H1 (cell line): ENCODE measurements around the gene PSD2. TPM values are rescaled to one million over a fixed set of nuclear protein-coding genes. Genes with fewer than 3 reads are reported as not detected.

ENCODE experiments used
- CTCF ChIA-PET: fragments of 300-600 bp; sonication (Branson Sonifier 250); formaldehyde crosslinking; loops from one replicate; lab custom pipeline; 2021; ENCODE audit not compliant: partially characterized antibody; lab: Charles Lee
- POLR2A ChIA-PET: fragments of 300-600 bp; sonication (Branson Sonifier 250); formaldehyde crosslinking; loops from one replicate; lab custom pipeline; 2021; ENCODE audit warnings: inconsistent platforms; ENCODE audit not compliant: partially characterized antibody; lab: Charles Lee
- DNase-seq, 2 experiments: peaks; one replicate each; pipeline versions ENCODE4 v3.0.0 to v3.0.0-alpha.2; 2010 to 2022; ENCODE audit warnings: low spot score in 2 of 2, low read depth in 1 of 2, mixed read lengths in 1 of 2
- FAIRE-seq: peaks from 2 replicates; lab custom pipeline; 2011; peaks lifted over from hg19 to GRCh38; lab: Jason Lieb, UNC
- H2AFZ ChIP-seq: 2 replicates; pipeline ENCODE4 v1.8.1; 2012; ENCODE audit warnings: low read length, inconsistent platforms
- H2AK5ac ChIP-seq: 2 replicates; pipeline ENCODE4 v1.6.1; 2013; ENCODE audit warnings: low read depth, low read length
- H2BK120ac ChIP-seq: replicated peaks from 2 replicates; pipeline ENCODE3; 2013; ENCODE audit warnings: low read depth, low read length, inconsistent platforms
- H2BK12ac ChIP-seq: 2 replicates; pipeline ENCODE4 v1.6.1; 2013; ENCODE audit warnings: low read depth, low read length
- H2BK15ac ChIP-seq: 2 replicates; pipeline ENCODE4 v1.6.1; 2013; ENCODE audit warnings: low read length
- H2BK20ac ChIP-seq: 2 replicates; pipeline ENCODE4 v1.6.1; 2013; ENCODE audit warnings: low read length
- H2BK5ac ChIP-seq: 2 replicates; pipeline ENCODE4 v1.6.1; 2013; ENCODE audit warnings: low read depth, low read length
- H3K14ac ChIP-seq: 2 replicates; pipeline ENCODE4 v1.6.1; 2013; ENCODE audit warnings: inconsistent platforms; ENCODE audit not compliant: insufficient read length
- H3K18ac ChIP-seq: 2 replicates; pipeline ENCODE4 v1.6.1; 2013; ENCODE audit warnings: low read length; ENCODE audit errors: extremely low read depth
- H3K23ac ChIP-seq: 2 replicates; pipeline ENCODE4 v1.6.1; 2013; ENCODE audit warnings: inconsistent platforms; ENCODE audit not compliant: insufficient read length
- H3K23me2 ChIP-seq: 2 replicates; pipeline ENCODE4 v1.6.1; 2013; ENCODE audit warnings: low read depth, low read length
- H3K27ac ChIP-seq: 2 replicates; pipeline ENCODE4 v1.6.1; 2011; ENCODE audit warnings: low read depth, low read length, inconsistent platforms
- H3K27me3 ChIP-seq, 4 experiments: replicated peaks in 1 of 4; 1 replicate in 1 of 4; 2 replicates in 3 of 4; pipeline versions ENCODE4 v1.6.1 to v1.8.1; 2011 to 2013; ENCODE audit warnings: low read length in 3 of 4, mild to moderate bottlenecking in 3 of 4, inconsistent platforms in 2 of 4, mixed read lengths in 2 of 4, moderate library complexity in 1 of 4; ENCODE audit not compliant: control insufficient read depth in 3 of 4, insufficient read depth in 3 of 4; ENCODE audit errors: extremely low read depth in 1 of 4
- H3K36me3 ChIP-seq, 4 experiments: 2 replicates each; pipeline versions ENCODE4 v1.6.1 to v1.8.1; 2011 to 2013; ENCODE audit warnings: mild to moderate bottlenecking in 4 of 4, low read length in 3 of 4, moderate library complexity in 2 of 4, control low read depth in 1 of 4, inconsistent platforms in 1 of 4; ENCODE audit not compliant: insufficient read depth in 4 of 4, control insufficient read depth in 2 of 4
- H3K4ac ChIP-seq: replicated peaks from 2 replicates; pipeline ENCODE3; 2013; ENCODE audit warnings: low read length, low read depth, mixed read lengths, inconsistent platforms; ENCODE audit not compliant: insufficient read length
- H3K4me1 ChIP-seq, 4 experiments: replicated peaks in 1 of 4; 1 replicate in 1 of 4; 2 replicates in 3 of 4; pipeline versions ENCODE4 v1.6.1 to v1.8.1; 2011 to 2013; ENCODE audit warnings: low read length in 3 of 4, inconsistent platforms in 2 of 4, mixed read lengths in 1 of 4; ENCODE audit not compliant: insufficient read depth in 4 of 4, control insufficient read depth in 3 of 4
- H3K4me2 ChIP-seq, 2 experiments: 2 replicates each; pipeline versions ENCODE4 v1.6.1 to v1.8.1; 2011 to 2013; ENCODE audit warnings: low read depth in 2 of 2, low read length in 2 of 2, control low read depth in 1 of 2, inconsistent platforms in 1 of 2, mild to moderate bottlenecking in 1 of 2; ENCODE audit not compliant: insufficient read depth in 1 of 2
- H3K4me3 ChIP-seq, 4 experiments: fragments of 200-600, 300-600 bp in 1 of 4; sonication (generic), shearing (Covaris generic), sonication (Bioruptor Twin) in 1 of 4; 2 replicates each; pipeline versions ENCODE4 v1.5.1 to v1.8.1; 2011 to 2016; ENCODE audit warnings: low read length in 4 of 4, low read depth in 3 of 4, control low read depth in 2 of 4, inconsistent platforms in 2 of 4, mild to moderate bottlenecking in 2 of 4, mixed read lengths in 1 of 4, moderate library complexity in 1 of 4; ENCODE audit not compliant: insufficient read depth in 2 of 4; ENCODE audit errors: extremely low read depth in 1 of 4
- H3K56ac ChIP-seq: replicated peaks from 2 replicates; pipeline ENCODE3; 2013; ENCODE audit warnings: low read depth, mild to moderate bottlenecking, mixed read lengths, low read length, inconsistent platforms; ENCODE audit not compliant: insufficient read length
- H3K79me1 ChIP-seq: 2 replicates; pipeline ENCODE4 v1.6.1; 2013; ENCODE audit warnings: low read depth, low read length, control low read depth
- H3K79me2 ChIP-seq, 2 experiments: 2 replicates each; pipeline versions ENCODE4 v1.6.1 to v1.8.1; 2012 to 2013; ENCODE audit warnings: low read length in 2 of 2, mild to moderate bottlenecking in 2 of 2, inconsistent platforms in 1 of 2; ENCODE audit not compliant: insufficient read depth in 2 of 2, control insufficient read depth in 1 of 2
- H3K9ac ChIP-seq, 4 experiments: replicated peaks in 1 of 4; 1 replicate in 1 of 4; 2 replicates in 3 of 4; pipeline versions ENCODE4 v1.6.1 to v1.8.1; 2011 to 2013; ENCODE audit warnings: low read depth in 3 of 4, low read length in 3 of 4, control low read depth in 2 of 4, mild to moderate bottlenecking in 2 of 4, moderate library complexity in 2 of 4, inconsistent platforms in 1 of 4; ENCODE audit errors: extremely low read depth in 1 of 4
- H3K9me3 ChIP-seq, 2 experiments: 2 replicates each; pipeline versions ENCODE4 v1.6.1 to v1.8.1; 2012 to 2013; ENCODE audit warnings: mild to moderate bottlenecking in 2 of 2, moderate library complexity in 2 of 2, control low read depth in 1 of 2, inconsistent platforms in 1 of 2, low read depth in 1 of 2, low read length in 1 of 2, mixed read lengths in 1 of 2; ENCODE audit not compliant: insufficient read depth in 2 of 2
- H4K20me1 ChIP-seq, 2 experiments: replicated peaks in 1 of 2; 2 replicates each; pipeline versions ENCODE3 to v1.8.1; 2011 to 2013; ENCODE audit warnings: inconsistent platforms in 2 of 2, low read length in 2 of 2, mild to moderate bottlenecking in 1 of 2; ENCODE audit not compliant: insufficient read depth in 2 of 2, control insufficient read depth in 1 of 2
- H4K5ac ChIP-seq: 2 replicates; pipeline ENCODE4 v1.6.1; 2013; ENCODE audit warnings: low read length, low read depth, mixed read lengths, inconsistent platforms; ENCODE audit not compliant: insufficient read length
- H4K8ac ChIP-seq: 2 replicates; pipeline ENCODE4 v1.8.0; 2013; ENCODE audit warnings: mild to moderate bottlenecking, moderate library complexity, low read length, inconsistent platforms; ENCODE audit not compliant: insufficient read depth; ENCODE audit errors: extremely low read depth
- H4K91ac ChIP-seq: replicated peaks from 2 replicates; pipeline ENCODE3; 2013; ENCODE audit warnings: low read length, mixed read lengths, inconsistent platforms; ENCODE audit not compliant: insufficient read length
- KDM5A ChIP-seq: fragments of 200-600 bp; IDR thresholded peaks from 2 replicates; pipeline ENCODE4 v1.7.1; 2012; ENCODE audit warnings: mild to moderate bottlenecking, low read length, inconsistent platforms, mixed read lengths
- TAF1 ChIP-seq: IDR thresholded peaks from 2 replicates; pipeline ENCODE4 v1.6.1; 2011; ENCODE audit warnings: mild to moderate bottlenecking, low read depth, low read length
- WGBS, 2 experiments: shearing (Covaris generic) in 1 of 2; methylation state at CpG; one replicate each; pipeline versions ENCODE4 v1.1.6 to v1.1.7; 2013 to 2015; ENCODE audit warnings: low lambda C conversion rate in 2 of 2, mixed read lengths in 2 of 2, inconsistent platforms in 1 of 2, low coverage in 1 of 2, missing lambda C conversion rate in 1 of 2; ENCODE audit not compliant: insufficient replicate concordance in 2 of 2, insufficient coverage in 1 of 2, insufficient read length in 1 of 2; ENCODE audit errors: extremely low coverage in 1 of 2, missing lambda C conversion rate in 1 of 2; 5-methylcytosine and 5-hydroxymethylcytosine counted together
- polyA plus RNA-seq, 7 experiments: library from polyadenylated mRNA; depleted of rRNA in 3 of 7; stranded (reverse) in 5 of 7; unstranded in 2 of 7; fragments of >200 nt in 5 of 7; fragments of 200-250 nt in 2 of 7; gene quantifications; 1 replicate in 5 of 7; 2 replicates in 1 of 7; 4 replicates in 1 of 7; pipeline versions ENCODE4 v1.2.1 to v1.2.3, GENCODE V29; 2011 to 2013; ENCODE audit warnings: missing spikeins in 2 of 7, mixed read lengths in 2 of 7
- total RNA-seq: library from RNA; stranded (reverse); fragmentation: NEBNext Ultra II Directional; extraction: Animal tissue kit (Norgen Biotek cat#: 25700); gene quantifications from 2 replicates; pipeline ENCODE4 v1.2.1, GENCODE V29; 2021

Gene PSD2
- total and polyA plus RNA-seq, 2 of the 8 experiments (the other 6 are each of a cell fraction or from before 2014, with no cell fraction given) = 0.06 to 0.14 TPM

DNA sequence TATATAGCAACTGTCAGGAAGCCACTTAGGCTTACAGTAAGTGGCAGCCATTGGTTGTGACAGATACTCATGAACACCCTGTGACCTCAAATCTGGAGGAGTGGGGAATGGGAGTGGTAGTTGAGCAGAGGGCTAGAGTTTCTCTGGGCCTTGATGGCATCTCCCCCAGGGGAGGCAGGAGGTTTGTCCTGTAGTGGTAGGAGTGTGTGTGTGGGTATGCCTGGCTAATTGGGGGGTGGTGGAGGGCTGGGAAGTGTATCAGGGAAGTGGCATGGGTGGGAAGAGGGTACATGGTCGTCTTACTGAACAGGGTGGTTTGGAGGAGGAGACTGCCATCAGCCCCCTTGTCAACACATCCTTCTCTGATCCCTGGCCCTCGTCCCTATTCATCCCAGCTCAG, 71.5 kb downstream of the PSD2 start:
- Histone ChIP-seq H2BK5ac (no peak overlapping the region), H4K8ac (no peak overlapping the region), H3K56ac (no peak overlapping the region), H2AFZ (no peak overlapping the region), H3K27ac (no peak overlapping the region), H3K9me3 (no peaks in the 10 kb centered on the region), H3K23ac (no peak overlapping the region), H2AK5ac (no peak overlapping the region), H3K36me3 (no peaks in the 10 kb centered on the region), H4K20me1 (no peaks in the 10 kb centered on the region), H2BK20ac (no peak overlapping the region), H3K9ac (no peak overlapping the region), H4K91ac (no peak overlapping the region), H3K23me2 (no peaks in the 10 kb centered on the region; the same call in 1 of the 2 replicates), H3K27me3 (no peaks in the 10 kb centered on the region; a peak in 1 of 7 replicates), H3K79me2 (no peaks in the 10 kb centered on the region), H3K4me1 (no peaks in the 10 kb centered on the region), H3K4me2 (no peak overlapping the region), H3K18ac (no peak overlapping the region), H2BK120ac (no peak overlapping the region), H3K14ac (no peak overlapping the region), H2BK15ac (no peak overlapping the region), H3K79me1 (no peaks in the 10 kb centered on the region), H3K4ac (no peak overlapping the region), H3K4me3 (no peak overlapping the region), H2BK12ac (no peak overlapping the region), H4K5ac (no peak overlapping the region)
- POLR2A ChIA-PET = no interaction called here
- TF ChIP-seq TAF1 (no peak), KDM5A (no peak)
- WGBS, 2 experiments = 84% methylated on average over 2 of the region's 2 CpGs; no CpG with 5 or more reads in 1 of the 2 experiments
- no peak for FAIRE-seq
- no peak for DNase-seq
- CTCF ChIA-PET = interaction anchor here (0.9 to 6.4 kb wide), 10 partner anchors 13 to 101 kb away, joined by 3 to 57 read pairs (median 4); no protein-coding TSS in a partner anchor
